Neural cell (in vitro differentiated cells): Measurements from ENCODE around the gene HTR2B. TPM values are rescaled to one million over a fixed set of nuclear protein-coding genes. Genes with fewer than 3 reads are reported as not detected.

Experiments
- H2AFZ ChIP-seq: fragments of 200-600, 300-800 bp; sonication (generic), shearing (Covaris generic); 2 replicates; pipeline ENCODE4 v1.6.0; 2014; ENCODE audit warnings: low read depth, mild to moderate bottlenecking, antibody characterized with exemption, low read length, moderate library complexity
- H3F3A ChIP-seq: fragments of 200-600 bp; shearing (Covaris generic); 2 replicates; pipeline ENCODE4 v1.6.1; 2016; ENCODE audit warnings: mild to moderate bottlenecking, moderate library complexity, mixed read lengths, antibody characterized with exemption, low read length; ENCODE audit not compliant: insufficient read depth, poor library complexity, severe bottlenecking
- H3K27ac ChIP-seq: fragments of 200-600, 300-800 bp; sonication (generic), shearing (Covaris generic); 2 replicates; pipeline ENCODE4 v1.5.1; 2014; ENCODE audit warnings: mild to moderate bottlenecking, low read length, moderate library complexity
- H3K27me3 ChIP-seq: fragments of 300-800, 200-600 bp; sonication (generic), shearing (Covaris generic); 2 replicates; pipeline ENCODE4 v1.6.0; 2014; ENCODE audit warnings: mild to moderate bottlenecking, low read depth, low read length, moderate library complexity; ENCODE audit not compliant: insufficient read depth
- H3K36me3 ChIP-seq: fragments of 300-800, 200-600 bp; sonication (generic), shearing (Covaris generic); 2 replicates; pipeline ENCODE4 v1.5.1; 2014; ENCODE audit warnings: mild to moderate bottlenecking, antibody characterized with exemption, low read length, moderate library complexity; ENCODE audit not compliant: insufficient read depth
- H3K4me2 ChIP-seq: fragments of 300-800, 200-600 bp; sonication (generic), shearing (Covaris generic); 2 replicates; pipeline ENCODE4 v1.6.0; 2014; ENCODE audit warnings: mild to moderate bottlenecking, low read length
- H3K4me3 ChIP-seq: fragments of 300-800, 200-600 bp; sonication (generic), shearing (Covaris generic); 2 replicates; pipeline ENCODE4 v1.5.1; 2014; ENCODE audit warnings: mild to moderate bottlenecking, low read length, moderate library complexity
- H3K79me2 ChIP-seq: fragments of 200-600 bp; shearing (Covaris generic); replicated peaks from 2 replicates; pipeline ENCODE4 v1.6.0; 2014; ENCODE audit warnings: mild to moderate bottlenecking, low read length, moderate library complexity; ENCODE audit not compliant: insufficient read depth
- H3K9ac ChIP-seq: fragments of 300-800, 200-600 bp; sonication (generic), shearing (Covaris generic); 2 replicates; pipeline ENCODE4 v1.6.1; 2016; ENCODE audit warnings: mild to moderate bottlenecking, low read length, mixed read lengths
- H3K9me2 ChIP-seq: fragments of 200-600 bp; shearing (Covaris generic); 2 replicates; pipeline ENCODE4 v1.6.1; 2016; ENCODE audit warnings: mild to moderate bottlenecking, low read length, mixed read lengths; ENCODE audit not compliant: insufficient read depth
- H3K9me3 ChIP-seq: fragments of 200-600, 300-800 bp; sonication (generic), shearing (Covaris generic); 2 replicates; pipeline ENCODE4 v1.6.1; 2016; ENCODE audit warnings: mild to moderate bottlenecking, mixed run types, low read length, moderate library complexity, mixed read lengths
- H4K20me1 ChIP-seq: fragments of 200-600 bp; shearing (Covaris generic); 2 replicates; pipeline ENCODE4 v1.6.1; 2016; ENCODE audit warnings: mild to moderate bottlenecking, mixed run types; ENCODE audit not compliant: insufficient read depth
- CTCF ChIP-seq: fragments of 450-650 bp; IDR thresholded peaks from 2 replicates; pipeline ENCODE4 v1.5.1; 2014; ENCODE audit warnings: antibody characterized with exemption, mild to moderate bottlenecking, moderate library complexity; ENCODE audit not compliant: poor library complexity, severe bottlenecking
- EP300 ChIP-seq: fragments of 450-650 bp; conservative IDR thresholded peaks from 2 replicates; pipeline ENCODE4 v1.6.1; 2014; ENCODE audit warnings: antibody characterized with exemption, mild to moderate bottlenecking, moderate library complexity; ENCODE audit not compliant: poor library complexity, severe bottlenecking
- EZH2 ChIP-seq: fragments of 200-600, 300-800 bp; shearing (Covaris generic), sonication (generic); IDR thresholded peaks from 2 replicates; pipeline ENCODE4 v1.6.1; 2014; ENCODE audit warnings: antibody characterized with exemption, low read length, borderline replicate concordance, mild to moderate bottlenecking; ENCODE audit not compliant: insufficient read depth, poor library complexity, severe bottlenecking
- MXI1 ChIP-seq: fragments of 450-650 bp; conservative IDR thresholded peaks from 2 replicates; pipeline ENCODE4 v1.6.1; 2014; ENCODE audit warnings: antibody characterized with exemption, mild to moderate bottlenecking; ENCODE audit not compliant: poor library complexity, severe bottlenecking
- POLR2AphosphoS5 ChIP-seq: IDR thresholded peaks from 2 replicates; pipeline ENCODE4 v1.6.1; 2012
- RAD21 ChIP-seq: fragments of 450-650 bp; conservative IDR thresholded peaks from 2 replicates; pipeline ENCODE4 v1.6.1; 2014; ENCODE audit warnings: antibody characterized with exemption, mild to moderate bottlenecking, moderate library complexity
- SMC3 ChIP-seq: fragments of 450-650 bp; conservative IDR thresholded peaks from 2 replicates; pipeline ENCODE4 v1.6.1; 2014; ENCODE audit warnings: antibody characterized with exemption, mild to moderate bottlenecking, moderate library complexity; ENCODE audit not compliant: poor library complexity
- TAF1 ChIP-seq: IDR thresholded peaks from 2 replicates; pipeline ENCODE4 v1.6.1; 2012; ENCODE audit warnings: low read depth
- polyA plus RNA-seq: library from polyadenylated mRNA; depleted of rRNA; stranded (reverse); fragments of >200 nt; gene quantifications from 2 replicates; pipeline ENCODE4 v1.2.3, GENCODE V29; 2014
- TF ChIP-seq, protein P1 (sequence below): IDR thresholded peaks from 2 replicates; pipeline ENCODE4 v1.6.1; 2012; ENCODE audit warnings: borderline replicate concordance

The HTR2B gene
- polyA plus RNA-seq, 1 donor from 2014 or later, result not detected

- no peaks in the 10 kb centered on the region for H3F3A ChIP-seq
- no peak overlapping the region for H3K9ac ChIP-seq
- H3K9me3 ChIP-seq, result no peaks in the 10 kb centered on the region
- H3K79me2 ChIP-seq, result no peaks in the 10 kb centered on the region
- H4K20me1 ChIP-seq, result no peaks in the 10 kb centered on the region
- no peaks in the 10 kb centered on the region for H3K27me3 ChIP-seq
- H3K36me3 ChIP-seq, result no peaks in the 10 kb centered on the region
- no peaks in the 10 kb centered on the region for H3K9me2 ChIP-seq
- TF ChIP-seq POLR2AphosphoS5, result no peak
- TF ChIP-seq EZH2, result no peak
- no peak for TF ChIP-seq TAF1
- TF ChIP-seq, protein P1, sequence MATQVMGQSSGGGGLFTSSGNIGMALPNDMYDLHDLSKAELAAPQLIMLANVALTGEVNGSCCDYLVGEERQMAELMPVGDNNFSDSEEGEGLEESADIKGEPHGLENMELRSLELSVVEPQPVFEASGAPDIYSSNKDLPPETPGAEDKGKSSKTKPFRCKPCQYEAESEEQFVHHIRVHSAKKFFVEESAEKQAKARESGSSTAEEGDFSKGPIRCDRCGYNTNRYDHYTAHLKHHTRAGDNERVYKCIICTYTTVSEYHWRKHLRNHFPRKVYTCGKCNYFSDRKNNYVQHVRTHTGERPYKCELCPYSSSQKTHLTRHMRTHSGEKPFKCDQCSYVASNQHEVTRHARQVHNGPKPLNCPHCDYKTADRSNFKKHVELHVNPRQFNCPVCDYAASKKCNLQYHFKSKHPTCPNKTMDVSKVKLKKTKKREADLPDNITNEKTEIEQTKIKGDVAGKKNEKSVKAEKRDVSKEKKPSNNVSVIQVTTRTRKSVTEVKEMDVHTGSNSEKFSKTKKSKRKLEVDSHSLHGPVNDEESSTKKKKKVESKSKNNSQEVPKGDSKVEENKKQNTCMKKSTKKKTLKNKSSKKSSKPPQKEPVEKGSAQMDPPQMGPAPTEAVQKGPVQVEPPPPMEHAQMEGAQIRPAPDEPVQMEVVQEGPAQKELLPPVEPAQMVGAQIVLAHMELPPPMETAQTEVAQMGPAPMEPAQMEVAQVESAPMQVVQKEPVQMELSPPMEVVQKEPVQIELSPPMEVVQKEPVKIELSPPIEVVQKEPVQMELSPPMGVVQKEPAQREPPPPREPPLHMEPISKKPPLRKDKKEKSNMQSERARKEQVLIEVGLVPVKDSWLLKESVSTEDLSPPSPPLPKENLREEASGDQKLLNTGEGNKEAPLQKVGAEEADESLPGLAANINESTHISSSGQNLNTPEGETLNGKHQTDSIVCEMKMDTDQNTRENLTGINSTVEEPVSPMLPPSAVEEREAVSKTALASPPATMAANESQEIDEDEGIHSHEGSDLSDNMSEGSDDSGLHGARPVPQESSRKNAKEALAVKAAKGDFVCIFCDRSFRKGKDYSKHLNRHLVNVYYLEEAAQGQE, result no peak
- no peak for TF ChIP-seq CTCF
- no peak for TF ChIP-seq SMC3
- H3K27ac ChIP-seq, result no peak overlapping the region
- H2AFZ ChIP-seq, result no peak overlapping the region
- H3K4me3 ChIP-seq, result no peak overlapping the region
- H3K4me2 ChIP-seq, result no peak overlapping the region
Measured at GRCh38 chr2:231129216-231129615, 4.4 kb upstream of the HTR2B start.

DNA sequence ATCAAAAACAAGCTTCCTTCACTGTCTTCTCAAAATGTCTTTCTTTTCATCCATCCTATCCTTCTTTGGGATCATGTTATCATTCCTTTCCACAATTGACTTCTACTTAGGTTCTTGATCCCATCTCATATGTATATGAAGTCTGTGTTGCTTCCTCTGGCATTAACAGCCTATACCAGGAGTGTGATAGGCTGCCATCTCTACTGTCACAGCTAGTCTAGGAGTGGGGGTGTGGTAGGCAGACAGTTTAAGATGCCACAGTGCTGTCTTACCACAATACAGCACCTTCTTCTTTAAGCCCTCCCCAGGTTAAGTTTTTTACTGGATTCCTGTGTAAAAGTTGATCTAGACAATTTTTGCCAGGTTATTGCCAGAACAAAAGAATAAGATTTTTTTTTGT lies 3.7 kb upstream of the HTR2B start:
- Histone ChIP-seq H3K36me3 (no peaks in the 10 kb centered on the region), H3K4me3 (no peak overlapping the region), H3K79me2 (no peaks in the 10 kb centered on the region), H3K4me2 (no peak overlapping the region), H3K27ac (no peak overlapping the region), H3K9me2 (no peaks in the 10 kb centered on the region), H2AFZ (no peak overlapping the region), H3K9me3 (no peaks in the 10 kb centered on the region), H3F3A (no peaks in the 10 kb centered on the region), H3K9ac (no peak overlapping the region), H3K27me3 (no peaks in the 10 kb centered on the region), H4K20me1 (no peaks in the 10 kb centered on the region)
- TF ChIP-seq CTCF (no peak), MXI1 (no peak), RAD21 (no peak), SMC3 (no peak), POLR2AphosphoS5 (no peak), EP300 (no peak), EZH2 (no peak), TAF1 (no peak)
- TF ChIP-seq, protein P1, result no peak
